NAMALWA (cell line): ENCODE measurements around the gene KCNH2.

Experiments
- DNase-seq: peaks from one replicate; pipeline ENCODE4 v3.0.0-alpha.2; 2015; ENCODE audit warnings: low spot score

Gene KCNH2

DNA sequence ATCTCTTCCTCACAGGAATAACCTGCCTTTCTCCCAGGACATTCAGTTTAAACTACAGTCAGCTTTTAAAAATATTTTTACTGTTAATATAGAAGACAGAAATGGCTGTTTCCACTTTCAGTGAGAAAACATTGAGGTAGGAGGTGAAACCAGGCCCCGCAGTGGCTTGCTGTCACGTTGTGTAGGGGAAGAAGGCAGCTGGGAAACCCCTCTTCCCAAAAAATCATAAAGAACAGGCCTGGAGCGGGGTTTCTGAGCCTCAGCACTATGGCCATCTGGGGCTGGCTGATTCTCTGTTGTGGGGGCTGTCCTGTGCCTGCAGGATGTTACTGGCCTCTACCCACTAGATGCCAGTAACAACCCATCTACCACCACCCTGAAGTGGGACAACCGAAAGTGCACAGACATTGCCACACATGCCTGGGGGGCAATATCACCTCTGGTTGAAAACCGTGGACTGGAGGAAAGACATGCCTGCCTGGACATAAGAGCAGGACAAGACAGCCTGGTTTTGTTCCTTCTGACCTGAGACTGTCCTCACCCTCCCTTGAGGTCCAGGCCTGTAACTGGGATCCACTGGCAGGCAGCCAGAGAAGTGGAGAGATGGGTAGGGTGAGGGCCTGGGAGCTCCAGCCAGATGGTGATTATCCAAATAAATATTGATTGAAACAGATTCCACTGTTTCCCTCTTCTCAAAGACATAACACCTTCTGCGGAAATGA lies 43.9 kb downstream of the KCNH2 start:
- DNase-seq: no peak

DNA sequence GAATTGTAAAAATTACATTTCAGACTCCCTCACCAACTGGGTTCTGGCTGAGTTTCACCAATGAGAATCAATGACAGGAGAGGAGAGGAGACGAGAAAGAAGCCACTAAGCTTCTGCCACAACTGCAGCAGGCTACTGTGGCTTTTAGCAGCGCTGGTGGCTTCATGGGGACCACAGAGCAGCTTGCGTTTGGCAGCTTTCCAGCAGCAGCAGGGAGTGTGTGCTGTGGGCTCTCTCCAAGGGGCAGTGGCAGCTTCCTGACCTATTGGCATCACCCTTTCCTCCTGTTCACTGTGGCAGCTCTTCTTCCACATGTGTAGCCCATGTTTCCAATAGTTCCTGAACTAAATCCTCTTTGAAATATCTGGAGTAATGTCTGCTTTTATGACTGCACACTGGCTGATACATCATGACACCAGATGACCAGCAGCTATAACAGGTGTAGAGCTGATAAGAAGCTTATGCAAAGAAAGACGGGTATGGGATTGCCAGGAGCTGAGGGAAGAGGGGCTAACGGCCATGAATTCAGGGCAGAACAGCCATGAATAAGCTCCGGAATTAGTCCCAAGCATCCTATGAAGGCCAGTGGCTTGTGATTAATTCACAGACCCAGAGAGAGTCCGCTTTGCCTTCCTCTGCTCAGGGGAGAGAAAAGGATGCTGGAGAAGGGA lies 46.8 kb downstream of the KCNH2 start:
- peak; percentile 53 for DNase-seq

DNA sequence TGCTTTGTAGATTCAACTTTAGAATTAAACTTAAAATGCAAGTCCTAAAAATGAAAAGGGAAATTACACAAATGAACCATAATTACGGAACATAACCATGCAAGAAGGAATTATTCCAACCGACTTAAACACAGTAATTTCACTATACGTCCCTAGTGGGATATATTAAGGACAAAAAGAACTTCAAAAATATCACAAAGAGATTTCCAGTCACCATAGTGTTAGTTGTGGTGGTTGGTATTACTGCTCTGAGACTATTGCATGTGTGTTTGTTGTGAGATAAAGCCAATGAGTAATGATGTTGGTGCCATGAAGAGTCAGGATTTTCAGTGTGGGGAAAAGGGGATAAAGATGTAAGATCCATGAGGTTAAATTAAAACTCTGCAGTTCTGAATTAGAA lies 49.6 kb downstream of the KCNH2 start:
- no peak for DNase-seq

DNA sequence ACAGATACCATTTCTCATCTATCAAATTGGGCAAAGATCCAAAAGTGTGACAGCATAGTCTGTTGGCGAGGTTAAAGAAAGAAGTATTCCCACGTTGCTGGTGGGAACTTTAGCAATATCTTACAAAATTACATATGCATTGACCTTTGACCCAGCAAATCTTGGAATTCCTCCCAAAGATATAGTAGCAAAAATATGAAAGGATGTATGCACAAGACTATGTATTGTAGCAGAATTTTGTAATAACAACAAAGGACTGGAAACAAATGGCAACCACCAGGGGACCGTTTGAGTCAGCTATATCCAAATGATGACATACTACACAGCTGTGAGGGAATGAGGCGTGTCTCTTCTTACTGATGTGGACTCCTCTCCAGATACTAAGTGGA lies 50.2 kb downstream of the KCNH2 start:
- peak; percentile 53 for DNase-seq

DNA sequence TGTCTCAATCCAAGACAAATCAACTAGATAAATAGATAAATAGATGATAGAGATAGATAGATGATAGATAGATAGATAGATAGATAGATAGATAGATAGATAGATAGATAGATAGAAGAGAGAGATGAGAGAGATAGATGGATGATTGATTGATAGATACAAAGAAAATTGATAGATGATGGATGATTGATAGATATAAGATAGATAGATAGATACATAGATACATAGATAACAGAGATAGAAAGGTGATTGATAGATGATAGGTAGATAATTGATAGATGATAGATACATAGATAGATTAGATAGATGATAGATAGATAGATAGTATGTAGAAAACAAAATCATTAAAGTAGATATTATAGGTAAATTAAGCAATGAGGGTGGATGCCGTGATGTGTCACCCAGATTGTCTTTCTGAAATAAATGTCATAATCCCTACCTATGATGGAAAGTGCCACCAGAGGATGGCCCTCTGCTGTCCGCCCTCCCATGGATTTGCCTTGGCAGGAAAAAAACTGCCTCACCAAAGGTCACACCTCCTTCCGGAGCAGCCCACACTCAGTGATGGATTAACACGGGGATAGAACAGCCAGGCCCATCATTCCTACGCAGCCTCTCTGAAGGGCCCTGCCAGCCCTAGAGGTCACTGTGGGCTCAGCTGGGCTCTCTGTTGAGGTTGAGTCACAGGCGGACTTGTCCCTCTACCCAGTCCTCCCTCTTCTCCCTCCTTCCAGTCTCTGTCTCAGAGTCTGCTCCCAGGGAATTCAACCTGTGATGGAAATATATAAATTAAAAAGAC lies 50.8 kb downstream of the KCNH2 start:
- DNase-seq: no peak

DNA sequence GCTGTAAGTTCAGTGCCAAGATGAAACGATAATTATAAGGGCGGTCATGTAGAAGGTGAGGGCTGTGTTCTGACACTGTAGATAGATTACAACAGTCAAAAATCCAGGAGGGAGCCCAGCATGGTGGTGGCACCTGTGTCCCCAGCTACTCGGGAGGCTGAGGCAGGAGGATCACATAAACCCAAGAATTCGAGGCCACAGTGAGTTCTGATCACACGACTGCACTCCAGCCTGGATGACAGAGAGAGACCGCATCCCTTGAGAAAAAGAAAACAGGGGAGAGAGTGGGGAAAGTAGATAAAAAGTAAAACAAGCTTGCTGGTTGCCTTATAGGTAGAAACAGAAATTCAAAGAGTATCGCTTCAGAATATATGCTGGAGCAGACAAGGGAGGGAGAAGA lies 52.1 kb downstream of the KCNH2 start:
- no peak for DNase-seq

DNA sequence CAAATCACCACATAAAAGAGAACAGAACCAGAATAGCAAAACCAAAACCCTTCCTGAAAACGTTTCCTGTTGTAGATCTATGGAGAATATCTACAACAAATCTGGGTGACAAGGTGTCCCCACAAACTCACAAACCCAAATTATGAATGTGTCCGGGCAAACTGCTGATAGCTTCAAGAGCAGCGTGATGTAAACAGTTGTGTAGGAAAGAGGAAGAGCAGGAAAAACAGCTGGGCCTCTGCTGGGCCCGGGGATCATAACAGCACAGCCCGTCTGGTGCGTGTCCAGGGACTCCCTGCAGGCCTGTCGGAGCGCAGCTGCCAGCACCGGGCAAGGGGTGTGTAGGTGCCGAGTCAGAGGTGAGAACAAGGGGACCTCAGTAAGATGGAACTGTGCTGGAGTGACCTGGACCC lies 53.7 kb downstream of the KCNH2 start:
- no peak for DNase-seq

DNA sequence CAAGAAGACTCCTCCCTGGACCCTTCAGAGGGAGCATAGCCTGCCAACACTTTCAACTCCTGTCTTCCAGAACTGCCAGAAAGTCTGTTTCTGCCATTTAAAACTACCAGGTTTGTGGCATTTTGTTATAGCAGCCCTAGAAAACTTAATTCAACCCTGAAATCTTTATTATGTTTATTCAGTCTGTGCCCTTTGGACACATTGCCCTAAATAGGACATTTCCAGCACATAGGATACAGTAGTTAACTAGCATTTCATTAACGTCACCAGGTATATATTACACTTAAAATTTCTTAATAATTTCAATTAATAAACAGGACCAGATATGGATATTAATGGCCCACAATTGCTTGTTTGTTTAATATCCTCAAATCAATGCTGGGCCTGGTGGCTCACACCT lies 54.3 kb downstream of the KCNH2 start:
- DNase-seq: no peak

DNA sequence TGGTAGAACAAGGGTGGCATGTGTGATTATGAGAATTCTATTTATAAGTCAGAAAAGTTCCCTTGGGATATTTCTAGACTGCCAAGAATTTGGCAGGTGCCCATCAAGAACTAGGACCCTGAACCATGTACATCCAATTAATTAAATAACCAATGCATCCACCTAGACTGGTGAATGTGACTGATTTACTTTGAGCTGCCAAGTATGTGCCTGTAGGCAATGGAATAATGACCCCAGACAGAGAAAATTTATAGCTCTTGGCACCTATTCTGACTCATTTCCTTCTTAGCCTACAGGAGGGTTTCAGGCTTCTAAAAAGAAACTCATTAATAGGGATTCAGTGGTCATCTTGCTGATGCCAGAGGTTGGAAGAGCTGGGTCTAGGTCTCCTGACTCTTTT lies 54.9 kb downstream of the KCNH2 start:
- DNase-seq: no peak

DNA sequence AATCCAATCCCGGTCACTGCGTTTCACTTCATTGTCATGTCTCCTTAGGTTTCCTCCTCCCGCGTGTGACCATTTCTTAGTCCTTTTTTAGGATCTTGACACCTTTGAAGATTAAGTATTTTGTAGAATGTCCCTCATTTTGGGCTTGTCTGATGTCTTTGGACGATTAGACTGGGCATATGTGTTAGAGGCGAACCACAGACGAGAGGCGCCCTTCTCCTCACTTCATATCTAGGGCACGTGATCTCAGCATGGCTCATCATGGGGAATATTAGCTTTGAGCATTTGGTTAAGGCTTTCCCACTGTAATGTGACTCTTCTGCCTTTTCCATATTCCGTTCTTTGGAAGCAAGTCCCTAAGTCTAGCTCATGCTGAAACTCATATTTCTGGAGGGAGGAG lies 59.0 kb downstream of the KCNH2 start:
- DNase-seq: no peak

DNA sequence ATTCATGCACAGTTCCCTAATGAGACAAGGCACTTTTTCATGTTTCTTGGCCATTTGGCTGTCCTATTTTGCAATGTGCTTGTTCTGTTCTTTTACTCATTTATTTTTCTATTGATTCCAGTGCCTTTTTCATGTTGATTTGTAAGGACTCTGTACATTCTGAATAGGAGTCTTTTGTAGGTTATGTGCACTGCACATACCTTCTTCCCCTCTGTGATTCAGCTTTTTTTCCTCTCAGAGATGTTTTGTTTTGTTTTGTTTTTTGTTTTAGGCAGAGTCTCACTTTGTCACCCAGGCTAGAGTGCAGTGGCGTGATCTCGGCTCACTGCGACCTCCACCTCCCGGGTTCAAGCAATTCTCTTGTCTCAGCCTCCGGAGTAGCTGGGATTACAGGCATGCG lies 59.7 kb downstream of the KCNH2 start:
- DNase-seq: no peak

DNA sequence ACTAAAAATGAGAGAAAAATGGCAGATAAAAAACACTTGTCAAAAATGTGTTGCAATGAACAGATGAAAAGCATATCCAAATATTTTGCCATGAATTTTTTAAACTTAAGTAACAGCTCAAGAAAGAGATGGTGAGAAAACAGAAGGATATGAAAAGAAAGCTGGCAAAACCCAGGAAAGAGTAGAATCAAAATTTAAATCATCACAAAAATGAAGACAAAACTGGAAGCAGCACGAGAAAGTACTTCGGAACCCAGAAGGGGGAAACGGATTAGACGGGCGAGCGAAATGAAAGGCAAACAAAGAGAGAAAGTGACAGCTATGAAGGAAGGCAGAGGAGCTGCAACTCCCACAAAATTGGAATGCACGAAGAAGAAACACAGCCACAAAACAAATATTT lies 60.2 kb downstream of the KCNH2 start:
- DNase-seq: no peak

DNA sequence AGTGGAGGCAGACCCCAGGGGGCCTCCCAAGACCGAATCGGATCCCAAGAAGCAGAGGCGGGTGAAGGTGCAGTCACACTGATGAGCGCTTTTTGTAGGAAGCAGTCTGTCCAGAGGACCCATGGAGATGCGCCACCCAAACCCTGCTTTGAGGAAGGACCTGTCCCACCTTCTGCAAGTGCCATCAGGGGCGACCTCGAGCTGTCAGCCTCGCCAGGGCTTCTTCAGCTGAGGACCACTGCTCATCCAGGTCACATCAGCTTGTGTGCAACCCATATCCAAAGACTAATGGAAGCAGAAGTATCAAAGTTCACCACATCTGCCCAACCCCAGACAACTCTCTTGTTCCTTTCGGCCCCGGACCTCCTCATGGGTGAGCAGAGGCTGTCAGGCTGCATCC lies 61.5 kb downstream of the KCNH2 start:
- no peak for DNase-seq

DNA sequence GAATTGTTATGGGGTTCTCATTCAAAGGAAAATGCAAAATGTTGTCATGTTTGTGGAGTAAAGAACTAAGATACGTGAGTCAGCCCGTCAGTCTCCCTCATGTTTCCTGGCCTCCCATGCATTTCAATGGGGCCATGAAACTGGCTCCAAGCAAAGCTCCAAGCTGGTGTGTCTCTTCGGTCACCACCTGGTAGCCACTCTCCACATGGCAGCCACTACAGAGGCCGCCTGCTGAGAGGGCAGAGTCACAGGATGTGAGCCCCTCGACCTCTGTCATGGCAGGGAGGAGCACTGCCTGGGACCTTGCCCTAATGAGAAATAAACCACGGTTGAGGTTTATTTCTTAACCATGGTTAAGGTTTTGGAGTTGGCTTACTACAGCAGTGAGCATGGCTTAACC lies 63.2 kb downstream of the KCNH2 start:
- no peak for DNase-seq

DNA sequence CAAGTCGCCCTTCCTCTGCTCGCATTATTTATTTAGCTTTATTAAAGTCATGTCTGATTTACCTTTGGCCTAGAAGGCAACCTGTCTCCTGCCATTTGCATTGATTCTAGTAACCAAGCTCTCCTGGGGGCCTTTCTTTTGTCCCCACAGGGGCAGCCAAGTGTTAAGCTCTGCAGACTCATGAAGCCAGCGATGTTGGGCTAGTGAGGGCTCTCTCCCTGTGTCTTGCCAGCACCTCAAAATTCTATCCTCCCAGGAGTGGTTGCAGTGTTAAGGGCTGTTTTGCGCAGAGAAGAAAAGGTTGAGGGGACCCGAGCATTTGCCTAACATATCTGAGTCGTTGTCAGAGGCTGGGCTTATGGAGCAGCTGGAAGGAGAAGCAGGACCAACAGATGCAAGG lies 63.9 kb downstream of the KCNH2 start:
- DNase-seq: no peak

DNA sequence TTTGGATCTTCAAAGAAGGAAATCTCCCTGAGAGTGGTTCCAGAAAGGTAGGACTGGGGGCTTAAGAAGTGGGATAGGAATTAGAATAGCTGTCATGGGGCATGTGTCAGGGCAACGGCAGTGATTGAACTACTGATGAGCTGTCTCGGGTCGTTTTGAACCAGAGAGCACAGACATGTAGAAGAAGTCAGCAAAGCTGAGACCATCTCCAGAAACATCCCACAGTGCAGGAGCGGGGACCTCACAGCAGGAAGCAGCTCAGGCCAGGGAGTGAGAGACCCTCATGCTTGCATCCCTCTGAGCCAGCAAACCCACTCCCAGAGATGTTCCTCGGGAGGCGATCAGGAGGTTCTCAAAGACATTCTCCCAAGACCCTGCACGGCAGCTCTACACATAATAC lies 65.7 kb downstream of the KCNH2 start:
- DNase-seq: no peak

DNA sequence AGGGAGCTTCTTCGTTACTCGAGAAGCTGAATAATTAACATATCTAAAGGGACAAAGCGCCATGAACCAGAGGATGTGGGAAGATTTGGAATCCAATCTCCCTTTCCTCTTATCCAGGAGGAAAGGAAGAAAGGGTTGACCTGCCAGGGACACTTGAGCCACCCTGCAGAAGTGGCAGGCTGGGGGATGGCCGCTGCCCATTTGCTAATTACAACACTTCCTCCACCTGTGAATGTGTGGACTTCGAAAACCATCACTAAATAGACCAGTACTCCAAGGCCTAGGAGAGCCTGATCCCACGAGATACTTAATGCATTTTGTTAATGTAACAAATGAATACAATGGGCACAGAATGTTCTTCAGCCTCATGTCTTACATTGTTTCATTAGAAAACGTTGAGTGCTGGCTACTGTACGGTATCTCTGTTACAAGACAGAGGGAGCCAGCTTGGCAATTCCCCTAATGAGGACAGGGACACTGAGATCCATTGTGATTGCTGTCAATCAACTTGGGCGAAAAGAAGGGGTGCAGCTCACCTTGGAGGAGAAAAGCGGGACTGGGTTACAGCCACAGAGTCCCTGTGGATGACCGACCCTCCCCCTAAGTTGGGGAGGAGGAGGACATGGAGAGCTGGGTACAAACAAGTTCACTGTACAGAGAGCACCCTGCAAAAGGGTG lies 66.4 kb downstream of the KCNH2 start:
- no peak for DNase-seq

DNA sequence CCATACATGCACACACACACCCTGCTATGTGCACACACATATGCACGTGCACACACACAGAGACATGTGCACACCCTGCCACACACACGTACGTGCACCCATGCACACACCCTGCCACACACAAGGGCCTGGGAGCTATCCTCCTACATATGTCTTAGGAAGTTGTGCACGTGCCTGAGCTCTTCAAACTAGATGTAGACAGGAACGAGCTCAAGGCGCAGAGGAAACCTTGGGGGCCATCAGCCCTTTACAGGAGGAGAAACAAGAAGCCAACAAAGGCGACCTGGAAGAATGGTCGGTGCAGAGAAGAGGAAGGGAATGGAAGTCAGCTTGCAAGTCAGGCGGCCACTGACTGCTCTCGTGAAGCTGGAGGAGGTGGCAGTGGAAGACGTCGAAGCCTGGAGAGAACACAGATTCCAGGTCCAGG lies 67.1 kb downstream of the KCNH2 start:
- peak; percentile 28 for DNase-seq

DNA sequence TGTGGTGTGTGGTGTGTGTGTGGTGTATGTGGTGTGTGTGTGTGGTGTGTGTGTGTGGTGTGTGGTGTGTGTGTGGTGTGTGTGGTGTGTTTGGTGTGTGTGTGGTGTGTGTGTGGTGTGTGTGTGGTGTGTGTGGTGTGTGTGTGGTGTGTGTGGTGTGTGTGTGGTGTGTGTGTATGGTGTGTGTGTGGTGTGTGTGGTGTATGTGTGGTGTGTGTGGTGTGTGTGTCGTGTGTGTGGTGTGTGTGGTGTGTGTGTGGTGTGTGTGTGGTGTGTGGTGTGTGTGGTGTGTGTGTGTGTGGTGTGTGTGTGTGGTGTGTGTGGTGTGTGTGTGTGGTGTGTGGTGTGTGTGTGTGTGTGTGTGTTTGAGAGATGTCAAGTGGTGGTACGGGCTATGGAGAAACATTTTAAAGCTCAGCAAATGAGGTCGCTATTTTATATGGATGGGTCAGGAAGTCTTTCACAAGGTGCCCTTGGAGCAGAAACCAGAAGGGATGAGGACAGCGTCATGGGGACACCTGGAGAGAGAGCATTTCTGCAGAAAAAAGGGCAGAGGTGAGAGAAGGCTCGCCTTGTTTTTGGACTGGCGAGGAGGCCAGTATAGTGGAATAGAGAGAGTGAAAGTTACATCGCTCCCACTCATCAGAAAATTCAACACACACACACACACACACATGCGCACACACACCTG lies 67.7 kb downstream of the KCNH2 start:
- DNase-seq: peak; percentile 49

DNA sequence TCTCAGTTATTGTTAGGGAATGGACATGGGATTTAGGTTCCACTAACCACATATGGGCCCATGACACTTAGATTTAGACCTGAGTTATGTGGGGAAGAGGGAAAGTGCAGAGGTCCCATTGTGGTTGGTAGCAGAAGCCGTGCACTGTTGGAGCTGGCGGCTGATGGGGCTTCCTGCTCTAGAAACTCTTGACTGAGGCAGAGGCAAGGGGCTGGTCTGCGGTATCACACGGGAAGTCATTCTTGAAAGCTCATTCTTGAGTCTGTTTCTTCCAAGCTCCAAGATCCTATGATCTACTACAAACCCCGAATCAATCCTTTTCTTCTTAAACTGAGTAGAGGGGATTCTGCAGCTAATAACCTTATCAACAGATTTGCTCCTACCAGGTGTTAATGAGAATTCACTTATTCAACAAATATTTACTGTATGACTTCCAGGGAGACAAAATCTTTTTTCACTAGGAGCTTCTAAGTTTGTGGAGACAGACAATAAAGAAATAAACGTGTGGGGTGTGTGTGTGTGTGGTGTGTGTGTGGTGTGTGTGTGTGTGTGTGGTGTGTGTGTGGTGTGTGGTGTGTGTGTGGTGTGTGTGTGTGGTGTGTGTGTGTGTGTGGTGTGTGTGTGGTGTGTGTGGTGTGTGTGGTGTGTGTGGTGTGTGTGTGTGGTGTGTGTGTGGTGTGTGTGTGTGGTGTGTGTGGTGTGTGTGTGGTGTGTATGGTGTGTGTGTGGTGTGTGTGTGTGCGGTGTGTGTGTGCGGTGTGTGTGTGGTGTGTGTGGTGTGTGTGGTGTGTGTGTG lies 68.7 kb downstream of the KCNH2 start:
- DNase-seq: no peak

DNA sequence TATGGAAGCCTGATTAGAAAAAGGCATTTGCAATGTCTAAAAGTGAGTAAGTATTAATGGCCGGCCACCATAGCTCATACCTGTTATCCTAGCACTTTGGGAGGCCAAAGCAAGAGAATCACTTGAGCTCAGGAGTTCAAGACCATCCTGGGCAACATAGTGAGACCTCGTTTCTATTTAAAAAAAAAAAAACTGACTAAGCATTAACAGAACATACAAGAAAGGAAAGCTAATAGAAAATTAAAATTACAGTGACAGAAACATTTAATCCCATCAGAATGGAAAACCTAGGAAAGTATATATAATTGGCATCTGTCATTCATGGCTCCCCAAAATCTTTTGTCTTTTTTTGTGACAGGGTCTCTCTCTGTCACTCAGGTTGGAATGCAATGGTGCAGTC lies 69.9 kb downstream of the KCNH2 start:
- no peak for DNase-seq
